GM23338 (cell line): ENCODE measurements around the gene LIN7A. TPM values are rescaled to one million over a fixed set of nuclear protein-coding genes. Genes with fewer than 3 reads are reported as not detected.

ENCODE experiments used
- ATAC-seq: fragments of 200-7000 bp; cut with Tn5 transposase; 3 replicates; pipeline ENCODE4 v1.9.1; 2020
- DNase-seq: peaks from one replicate; pipeline ENCODE4 v3.0.0-alpha.2; 2015; ENCODE audit warnings: low spot score
- H2AFZ ChIP-seq: fragments of 200-600 bp; sonication (generic); 2 replicates; pipeline ENCODE4 v1.8.0; 2016; ENCODE audit warnings: antibody characterized with exemption, mild to moderate bottlenecking, moderate library complexity
- H3F3A ChIP-seq: fragments of 200-600 bp; sonication (generic); replicated peaks from 2 replicates; pipeline ENCODE4 v1.8.0; 2017; ENCODE audit warnings: antibody characterized with exemption, mixed run types, low read depth
- H3K27ac ChIP-seq: fragments of 200-600 bp; sonication (generic); 2 replicates; pipeline ENCODE4 v1.6.1; 2016; ENCODE audit warnings: low read depth
- H3K27me3 ChIP-seq: fragments of 200-600 bp; sonication (generic); 2 replicates; pipeline ENCODE4 v1.8.0; 2016; ENCODE audit warnings: mild to moderate bottlenecking, mixed run types, moderate library complexity; ENCODE audit not compliant: insufficient read depth
- H3K36me3 ChIP-seq: fragments of 200-600 bp; sonication (generic); 2 replicates; pipeline ENCODE4 v1.8.0; 2016; ENCODE audit warnings: mild to moderate bottlenecking; ENCODE audit not compliant: insufficient read depth
- H3K4me1 ChIP-seq: fragments of 200-600 bp; sonication (generic); 2 replicates; pipeline ENCODE4 v1.8.0; 2016; ENCODE audit warnings: mild to moderate bottlenecking, moderate library complexity; ENCODE audit not compliant: insufficient read depth
- H3K4me2 ChIP-seq: fragments of 200-600 bp; sonication (generic); 2 replicates; pipeline ENCODE4 v1.7.1; 2017; ENCODE audit warnings: mixed run types
- H3K4me3 ChIP-seq: fragments of 200-600 bp; sonication (generic); 2 replicates; pipeline ENCODE4 v1.6.1; 2016; ENCODE audit warnings: mixed run types
- H3K79me2 ChIP-seq: fragments of 200-600 bp; sonication (generic); replicated peaks from 2 replicates; pipeline ENCODE4 v1.8.0; 2017; ENCODE audit warnings: mild to moderate bottlenecking; ENCODE audit not compliant: insufficient read depth
- H3K9me2 ChIP-seq: fragments of 200-600 bp; sonication (generic); 2 replicates; pipeline ENCODE4 v1.8.0; 2017; ENCODE audit not compliant: insufficient read depth
- H4K20me1 ChIP-seq: fragments of 200-600 bp; sonication (generic); replicated peaks from 2 replicates; pipeline ENCODE4 v1.8.0; 2017; ENCODE audit warnings: mild to moderate bottlenecking; ENCODE audit not compliant: insufficient read depth
- H3K27ac Mint-ChIP-seq: 2 replicates; pipeline ENCODE4 v1.8.0; 2020; ENCODE audit warnings: inconsistent platforms, mild to moderate bottlenecking, moderate library complexity, mixed read lengths
- H3K27me3 Mint-ChIP-seq: 3 replicates; pipeline ENCODE4 v1.8.0; 2022; ENCODE audit warnings: low read depth, mild to moderate bottlenecking, moderate library complexity, mixed read lengths, inconsistent platforms; ENCODE audit not compliant: insufficient read depth, poor library complexity
- H3K36me3 Mint-ChIP-seq: 3 replicates; pipeline ENCODE4 v1.8.0; 2021; ENCODE audit warnings: low read depth, mild to moderate bottlenecking, inconsistent platforms, moderate library complexity, mixed read lengths
- H3K4me1 Mint-ChIP-seq: 3 replicates; pipeline ENCODE4 v1.8.0; 2020; ENCODE audit warnings: mild to moderate bottlenecking, inconsistent platforms, mixed read lengths
- H3K4me3 Mint-ChIP-seq: 3 replicates; pipeline ENCODE4 v1.8.0; 2021; ENCODE audit warnings: moderate library complexity, mild to moderate bottlenecking, inconsistent platforms, mixed read lengths
- H3K9me3 Mint-ChIP-seq: 3 replicates; pipeline ENCODE4 v1.8.0; 2020; ENCODE audit warnings: moderate library complexity, mild to moderate bottlenecking, inconsistent platforms, mixed read lengths
- EZH2 ChIP-seq: fragments of 200-600 bp; sonication (generic); IDR thresholded peaks from one replicate; pipeline ENCODE4 v1.8.0; 2017; ENCODE audit warnings: antibody characterized with exemption, mild to moderate bottlenecking, low read depth; ENCODE audit not compliant: unreplicated experiment
- EZH2phosphoT487 ChIP-seq: fragments of 200-600 bp; sonication (generic); IDR thresholded peaks from one replicate; pipeline ENCODE4 v1.8.1; 2018; ENCODE audit warnings: antibody characterized with exemption; ENCODE audit not compliant: unreplicated experiment
- JUNB ChIP-seq: IDR thresholded peaks from one replicate; pipeline ENCODE4 v1.6.1; 2016; ENCODE audit warnings: antibody characterized with exemption; ENCODE audit not compliant: unreplicated experiment
- ZNF114 ChIP-seq: fragments of 250-450 bp; sonication (Bioruptor Pico); IDR thresholded peaks from 2 replicates; pipeline ENCODE4 v1.5.0; 2020; ENCODE audit warnings: mild to moderate bottlenecking, moderate library complexity
- ZNF331 ChIP-seq: fragments of 250-450 bp; sonication (Bioruptor Pico); IDR thresholded peaks from 2 replicates; pipeline ENCODE4 v1.5.0; 2020; ENCODE audit warnings: low read depth, mild to moderate bottlenecking, moderate library complexity
- polyA plus RNA-seq: library from polyadenylated mRNA; unstranded; fragments of >200 nt; fragmentation: Nextera tagmentation; extraction: Ambion mirVana; gene quantifications from 2 replicates; pipeline ENCODE4 v1.2.1, GENCODE V29; 2016
- total RNA-seq: library from RNA; depleted of rRNA; stranded (reverse); fragments of >200 nt; shearing (Covaris generic); gene quantifications from 2 replicates; pipeline ENCODE4 v1.2.3, GENCODE V29; 2014
- TF ChIP-seq, protein P1 (sequence below): fragments of 250-450 bp; sonication (Bioruptor Pico); IDR thresholded peaks from 2 replicates; pipeline ENCODE4 v1.5.0; 2020; ENCODE audit warnings: mild to moderate bottlenecking, moderate library complexity
- TF ChIP-seq, protein P2 (sequence below): IDR thresholded peaks from one replicate; pipeline ENCODE4 v1.6.1; 2018; ENCODE audit warnings: antibody characterized with exemption; ENCODE audit not compliant: unreplicated experiment
- TF ChIP-seq, protein P3 (sequence below): IDR thresholded peaks from 2 replicates; pipeline ENCODE4 v1.6.1; 2016; ENCODE audit warnings: antibody characterized with exemption

The LIN7A gene
- total and polyA plus RNA-seq, 2 experiments from 2014 or later: 5.7 to 6.5 TPM

DNA sequence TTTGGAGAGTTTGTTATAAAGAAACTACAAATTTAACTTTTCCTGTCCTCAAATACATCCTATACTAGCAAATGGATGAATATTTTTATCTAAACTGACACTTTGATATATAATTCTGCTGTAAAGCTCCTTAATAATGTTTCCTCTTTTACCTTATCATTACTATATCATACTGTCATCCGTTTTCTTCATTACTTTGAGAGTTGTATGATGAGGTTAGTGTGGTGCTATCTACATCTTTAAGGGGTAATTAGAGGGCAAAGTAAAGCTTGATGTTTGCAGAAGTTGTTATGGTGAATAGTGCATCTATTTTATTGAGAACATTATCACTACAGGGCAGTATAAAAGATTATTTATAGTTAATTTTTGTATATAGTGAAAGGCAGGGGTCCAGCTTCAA lies 36.1 kb downstream of the LIN7A start:
- peaks cover 14% of the 10 kb centered on the region; the same call in 2 of the 3 replicates for H3K4me1 Mint-ChIP-seq
- DNase-seq: no peak
- no peaks in the 10 kb centered on the region for H3K27me3 Mint-ChIP-seq
- H2AFZ ChIP-seq: no peak overlapping the region
- no peaks in the 10 kb centered on the region for H3K36me3 Mint-ChIP-seq
- TF ChIP-seq, protein P1, sequence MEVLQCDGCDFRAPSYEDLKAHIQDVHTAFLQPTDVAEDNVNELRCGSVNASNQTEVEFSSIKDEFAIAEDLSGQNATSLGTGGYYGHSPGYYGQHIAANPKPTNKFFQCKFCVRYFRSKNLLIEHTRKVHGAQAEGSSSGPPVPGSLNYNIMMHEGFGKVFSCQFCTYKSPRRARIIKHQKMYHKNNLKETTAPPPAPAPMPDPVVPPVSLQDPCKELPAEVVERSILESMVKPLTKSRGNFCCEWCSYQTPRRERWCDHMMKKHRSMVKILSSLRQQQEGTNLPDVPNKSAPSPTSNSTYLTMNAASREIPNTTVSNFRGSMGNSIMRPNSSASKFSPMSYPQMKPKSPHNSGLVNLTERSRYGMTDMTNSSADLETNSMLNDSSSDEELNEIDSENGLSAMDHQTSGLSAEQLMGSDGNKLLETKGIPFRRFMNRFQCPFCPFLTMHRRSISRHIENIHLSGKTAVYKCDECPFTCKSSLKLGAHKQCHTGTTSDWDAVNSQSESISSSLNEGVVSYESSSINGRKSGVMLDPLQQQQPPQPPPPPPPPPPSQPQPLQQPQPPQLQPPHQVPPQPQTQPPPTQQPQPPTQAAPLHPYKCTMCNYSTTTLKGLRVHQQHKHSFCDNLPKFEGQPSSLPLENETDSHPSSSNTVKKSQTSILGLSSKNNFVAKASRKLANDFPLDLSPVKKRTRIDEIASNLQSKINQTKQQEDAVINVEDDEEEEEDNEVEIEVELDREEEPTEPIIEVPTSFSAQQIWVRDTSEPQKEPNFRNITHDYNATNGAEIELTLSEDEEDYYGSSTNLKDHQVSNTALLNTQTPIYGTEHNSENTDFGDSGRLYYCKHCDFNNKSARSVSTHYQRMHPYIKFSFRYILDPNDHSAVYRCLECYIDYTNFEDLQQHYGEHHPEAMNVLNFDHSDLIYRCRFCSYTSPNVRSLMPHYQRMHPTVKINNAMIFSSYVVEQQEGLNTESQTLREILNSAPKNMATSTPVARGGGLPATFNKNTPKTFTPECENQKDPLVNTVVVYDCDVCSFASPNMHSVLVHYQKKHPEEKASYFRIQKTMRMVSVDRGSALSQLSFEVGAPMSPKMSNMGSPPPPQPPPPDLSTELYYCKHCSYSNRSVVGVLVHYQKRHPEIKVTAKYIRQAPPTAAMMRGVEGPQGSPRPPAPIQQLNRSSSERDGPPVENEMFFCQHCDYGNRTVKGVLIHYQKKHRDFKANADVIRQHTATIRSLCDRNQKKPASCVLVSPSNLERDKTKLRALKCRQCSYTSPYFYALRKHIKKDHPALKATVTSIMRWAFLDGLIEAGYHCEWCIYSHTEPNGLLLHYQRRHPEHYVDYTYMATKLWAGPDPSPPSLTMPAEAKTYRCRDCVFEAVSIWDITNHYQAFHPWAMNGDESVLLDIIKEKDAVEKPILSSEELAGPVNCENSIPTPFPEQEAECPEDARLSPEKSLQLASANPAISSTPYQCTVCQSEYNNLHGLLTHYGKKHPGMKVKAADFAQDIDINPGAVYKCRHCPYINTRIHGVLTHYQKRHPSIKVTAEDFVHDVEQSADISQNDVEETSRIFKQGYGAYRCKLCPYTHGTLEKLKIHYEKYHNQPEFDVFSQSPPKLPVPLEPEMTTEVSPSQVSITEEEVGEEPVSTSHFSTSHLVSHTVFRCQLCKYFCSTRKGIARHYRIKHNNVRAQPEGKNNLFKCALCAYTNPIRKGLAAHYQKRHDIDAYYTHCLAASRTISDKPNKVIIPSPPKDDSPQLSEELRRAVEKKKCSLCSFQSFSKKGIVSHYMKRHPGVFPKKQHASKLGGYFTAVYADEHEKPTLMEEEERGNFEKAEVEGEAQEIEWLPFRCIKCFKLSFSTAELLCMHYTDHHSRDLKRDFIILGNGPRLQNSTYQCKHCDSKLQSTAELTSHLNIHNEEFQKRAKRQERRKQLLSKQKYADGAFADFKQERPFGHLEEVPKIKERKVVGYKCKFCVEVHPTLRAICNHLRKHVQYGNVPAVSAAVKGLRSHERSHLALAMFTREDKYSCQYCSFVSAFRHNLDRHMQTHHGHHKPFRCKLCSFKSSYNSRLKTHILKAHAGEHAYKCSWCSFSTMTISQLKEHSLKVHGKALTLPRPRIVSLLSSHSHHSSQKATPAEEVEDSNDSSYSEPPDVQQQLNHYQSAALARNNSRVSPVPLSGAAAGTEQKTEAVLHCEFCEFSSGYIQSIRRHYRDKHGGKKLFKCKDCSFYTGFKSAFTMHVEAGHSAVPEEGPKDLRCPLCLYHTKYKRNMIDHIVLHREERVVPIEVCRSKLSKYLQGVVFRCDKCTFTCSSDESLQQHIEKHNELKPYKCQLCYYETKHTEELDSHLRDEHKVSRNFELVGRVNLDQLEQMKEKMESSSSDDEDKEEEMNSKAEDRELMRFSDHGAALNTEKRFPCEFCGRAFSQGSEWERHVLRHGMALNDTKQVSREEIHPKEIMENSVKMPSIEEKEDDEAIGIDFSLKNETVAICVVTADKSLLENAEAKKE (CRISPR knock-in tag): no peak
- H3K9me2 ChIP-seq: no peaks in the 10 kb centered on the region
- no peak for ATAC-seq
- no peaks in the 10 kb centered on the region for H3K79me2 ChIP-seq
- H3K4me3 Mint-ChIP-seq: no peak overlapping the region
- H3K9me3 Mint-ChIP-seq: no peaks in the 10 kb centered on the region
- H3F3A ChIP-seq: no peaks in the 10 kb centered on the region
- H3K27me3 ChIP-seq: no peaks in the 10 kb centered on the region
- H3K4me1 ChIP-seq: no peaks in the 10 kb centered on the region
- H3K36me3 ChIP-seq: no peaks in the 10 kb centered on the region
- no peak overlapping the region for H3K4me2 ChIP-seq
- H4K20me1 ChIP-seq: no peaks in the 10 kb centered on the region
- no peak overlapping the region for H3K27ac Mint-ChIP-seq
- no peak overlapping the region for H3K4me3 ChIP-seq
- H3K27ac ChIP-seq: no peak overlapping the region

DNA sequence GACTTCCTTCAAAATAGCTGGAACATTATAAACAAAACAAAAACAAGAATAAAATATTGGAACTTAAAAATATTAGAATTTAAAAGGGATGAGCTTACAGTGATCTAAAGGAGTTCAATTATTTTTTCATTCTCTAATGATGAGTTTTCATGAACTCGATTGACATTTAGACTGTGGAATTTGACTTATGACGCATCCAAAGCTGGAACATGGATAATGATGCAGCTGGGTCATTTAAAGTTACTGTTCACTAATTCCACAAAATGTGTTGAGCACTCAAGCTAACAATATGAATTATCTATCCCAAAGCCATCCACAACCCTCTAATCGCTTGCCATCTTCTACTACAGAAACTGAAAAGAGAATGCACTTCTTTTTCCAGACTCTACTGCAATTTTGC lies 42.5 kb downstream of the LIN7A start:
- no peaks in the 10 kb centered on the region for H3K79me2 ChIP-seq
- no peak overlapping the region for H3K4me2 ChIP-seq
- no peak overlapping the region for H3K4me3 Mint-ChIP-seq
- H3K4me1 ChIP-seq: peaks cover 25% of the 10 kb centered on the region
- no peaks in the 10 kb centered on the region for H3K9me2 ChIP-seq
- no peak overlapping the region for H3K4me3 ChIP-seq
- H3K27me3 ChIP-seq: no peaks in the 10 kb centered on the region
- no peak overlapping the region for H3K27ac ChIP-seq
- DNase-seq (no peak), ATAC-seq (no peak)
- no peak overlapping the region for H3K27ac Mint-ChIP-seq
- no peaks in the 10 kb centered on the region for H3K9me3 Mint-ChIP-seq
- no peaks in the 10 kb centered on the region for H3F3A ChIP-seq
- no peaks in the 10 kb centered on the region for H3K27me3 Mint-ChIP-seq
- H4K20me1 ChIP-seq: no peaks in the 10 kb centered on the region
- no peaks in the 10 kb centered on the region for H3K36me3 Mint-ChIP-seq
- H3K36me3 ChIP-seq: no peaks in the 10 kb centered on the region
- no peak overlapping the region for H2AFZ ChIP-seq
- peaks cover 40% of the 10 kb centered on the region for H3K4me1 Mint-ChIP-seq
- TF ChIP-seq, protein P2, sequence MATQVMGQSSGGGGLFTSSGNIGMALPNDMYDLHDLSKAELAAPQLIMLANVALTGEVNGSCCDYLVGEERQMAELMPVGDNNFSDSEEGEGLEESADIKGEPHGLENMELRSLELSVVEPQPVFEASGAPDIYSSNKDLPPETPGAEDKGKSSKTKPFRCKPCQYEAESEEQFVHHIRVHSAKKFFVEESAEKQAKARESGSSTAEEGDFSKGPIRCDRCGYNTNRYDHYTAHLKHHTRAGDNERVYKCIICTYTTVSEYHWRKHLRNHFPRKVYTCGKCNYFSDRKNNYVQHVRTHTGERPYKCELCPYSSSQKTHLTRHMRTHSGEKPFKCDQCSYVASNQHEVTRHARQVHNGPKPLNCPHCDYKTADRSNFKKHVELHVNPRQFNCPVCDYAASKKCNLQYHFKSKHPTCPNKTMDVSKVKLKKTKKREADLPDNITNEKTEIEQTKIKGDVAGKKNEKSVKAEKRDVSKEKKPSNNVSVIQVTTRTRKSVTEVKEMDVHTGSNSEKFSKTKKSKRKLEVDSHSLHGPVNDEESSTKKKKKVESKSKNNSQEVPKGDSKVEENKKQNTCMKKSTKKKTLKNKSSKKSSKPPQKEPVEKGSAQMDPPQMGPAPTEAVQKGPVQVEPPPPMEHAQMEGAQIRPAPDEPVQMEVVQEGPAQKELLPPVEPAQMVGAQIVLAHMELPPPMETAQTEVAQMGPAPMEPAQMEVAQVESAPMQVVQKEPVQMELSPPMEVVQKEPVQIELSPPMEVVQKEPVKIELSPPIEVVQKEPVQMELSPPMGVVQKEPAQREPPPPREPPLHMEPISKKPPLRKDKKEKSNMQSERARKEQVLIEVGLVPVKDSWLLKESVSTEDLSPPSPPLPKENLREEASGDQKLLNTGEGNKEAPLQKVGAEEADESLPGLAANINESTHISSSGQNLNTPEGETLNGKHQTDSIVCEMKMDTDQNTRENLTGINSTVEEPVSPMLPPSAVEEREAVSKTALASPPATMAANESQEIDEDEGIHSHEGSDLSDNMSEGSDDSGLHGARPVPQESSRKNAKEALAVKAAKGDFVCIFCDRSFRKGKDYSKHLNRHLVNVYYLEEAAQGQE: no peak
- TF ChIP-seq, protein P3, sequence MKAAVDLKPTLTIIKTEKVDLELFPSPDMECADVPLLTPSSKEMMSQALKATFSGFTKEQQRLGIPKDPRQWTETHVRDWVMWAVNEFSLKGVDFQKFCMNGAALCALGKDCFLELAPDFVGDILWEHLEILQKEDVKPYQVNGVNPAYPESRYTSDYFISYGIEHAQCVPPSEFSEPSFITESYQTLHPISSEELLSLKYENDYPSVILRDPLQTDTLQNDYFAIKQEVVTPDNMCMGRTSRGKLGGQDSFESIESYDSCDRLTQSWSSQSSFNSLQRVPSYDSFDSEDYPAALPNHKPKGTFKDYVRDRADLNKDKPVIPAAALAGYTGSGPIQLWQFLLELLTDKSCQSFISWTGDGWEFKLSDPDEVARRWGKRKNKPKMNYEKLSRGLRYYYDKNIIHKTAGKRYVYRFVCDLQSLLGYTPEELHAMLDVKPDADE: no peak
- no peak for TF ChIP-seq ZNF331 (CRISPR knock-in tag)
- TF ChIP-seq JUNB: no peak
- no peak for TF ChIP-seq EZH2
- TF ChIP-seq ZNF114: no peak
- TF ChIP-seq EZH2phosphoT487: no peak
